ENCODE results near the gene SLC8A1. TPM values are rescaled to one million over a fixed set of nuclear protein-coding genes. Genes with fewer than 3 reads are reported as not detected.

Gene SLC8A1
- total and polyA plus RNA-seq, 9 donors = 1.3 to 19.7 (median 7.7) TPM

DNA sequence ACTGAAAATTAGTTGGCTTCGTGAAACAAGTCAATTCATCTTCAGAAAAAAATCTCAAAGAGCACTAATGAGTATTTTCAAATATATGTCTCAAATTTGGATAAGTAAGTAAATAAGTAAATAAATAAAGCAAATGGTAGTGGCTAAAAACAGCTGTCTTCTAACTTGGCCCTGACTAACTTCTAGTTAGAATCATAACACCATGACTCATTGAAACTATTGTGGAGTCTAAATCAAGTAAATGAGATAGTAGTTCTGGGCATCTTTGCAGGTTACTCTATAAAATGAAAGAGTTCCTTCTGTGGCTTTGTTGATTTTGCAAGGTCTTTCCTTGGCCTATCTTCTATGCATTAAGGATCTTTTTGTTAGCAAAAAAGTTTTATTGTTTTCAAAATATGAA lies 110.7 kb downstream of the SLC8A1 start:
- TF ChIP-seq POLR2A (IDR thresholded peaks at IDR 0.05) (no peak), EP300 (IDR thresholded peaks at IDR 0.05) (no peak)
- TF ChIP-seq, protein P1, sequence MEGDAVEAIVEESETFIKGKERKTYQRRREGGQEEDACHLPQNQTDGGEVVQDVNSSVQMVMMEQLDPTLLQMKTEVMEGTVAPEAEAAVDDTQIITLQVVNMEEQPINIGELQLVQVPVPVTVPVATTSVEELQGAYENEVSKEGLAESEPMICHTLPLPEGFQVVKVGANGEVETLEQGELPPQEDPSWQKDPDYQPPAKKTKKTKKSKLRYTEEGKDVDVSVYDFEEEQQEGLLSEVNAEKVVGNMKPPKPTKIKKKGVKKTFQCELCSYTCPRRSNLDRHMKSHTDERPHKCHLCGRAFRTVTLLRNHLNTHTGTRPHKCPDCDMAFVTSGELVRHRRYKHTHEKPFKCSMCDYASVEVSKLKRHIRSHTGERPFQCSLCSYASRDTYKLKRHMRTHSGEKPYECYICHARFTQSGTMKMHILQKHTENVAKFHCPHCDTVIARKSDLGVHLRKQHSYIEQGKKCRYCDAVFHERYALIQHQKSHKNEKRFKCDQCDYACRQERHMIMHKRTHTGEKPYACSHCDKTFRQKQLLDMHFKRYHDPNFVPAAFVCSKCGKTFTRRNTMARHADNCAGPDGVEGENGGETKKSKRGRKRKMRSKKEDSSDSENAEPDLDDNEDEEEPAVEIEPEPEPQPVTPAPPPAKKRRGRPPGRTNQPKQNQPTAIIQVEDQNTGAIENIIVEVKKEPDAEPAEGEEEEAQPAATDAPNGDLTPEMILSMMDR (IDR thresholded peaks at IDR 0.05) = no peak
- Histone ChIP-seq H3K27me3 (no peaks in the 10 kb centered on the region), H3K27ac (no peak overlapping the region), H3K4me3 (no peak overlapping the region), H3K9me3 (no peaks in the 10 kb centered on the region), H3K4me1 (ENCODE audit: insufficient read depth) (no peaks in the 10 kb centered on the region), H3K36me3 (no peaks in the 10 kb centered on the region)
- intact Hi-C loops (cut with DNase I) = no loop called here
- WGBS, 3 donors = 52 to 94% (median 86%) methylated on average over 1 of the region's 1 CpG
- DNase-seq = no peak

DNA sequence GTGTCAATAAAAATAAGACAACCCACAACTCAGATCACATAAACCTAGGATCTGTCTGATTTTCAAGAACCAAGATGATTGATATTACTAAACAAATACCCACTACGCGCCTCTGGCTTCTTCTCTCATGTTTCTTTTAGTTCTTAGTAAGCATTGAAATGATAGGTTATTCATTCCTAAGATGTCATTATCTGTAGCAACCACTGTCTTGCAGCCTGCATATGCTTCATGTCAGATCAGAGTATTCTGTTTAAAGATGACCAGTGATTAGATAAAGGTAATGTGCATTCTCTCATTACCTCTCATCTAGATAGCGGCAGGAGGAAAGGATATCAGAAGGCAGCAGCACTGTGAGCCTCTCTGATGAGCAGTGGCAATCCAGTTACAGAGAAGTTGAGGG lies 112.9 kb downstream of the SLC8A1 start:
- no peak for TF ChIP-seq EP300 (IDR thresholded peaks at IDR 0.05)
- TF ChIP-seq POLR2A (IDR thresholded peaks at IDR 0.05) = no peak
- TF ChIP-seq, protein P1 (IDR thresholded peaks at IDR 0.05) = no peak
- intact Hi-C loops (cut with DNase I) = no loop called here
- no peaks in the 10 kb centered on the region for H3K9me3 ChIP-seq
- no peak overlapping the region for H3K4me3 ChIP-seq
- H3K27me3 ChIP-seq = no peaks in the 10 kb centered on the region
- H3K36me3 ChIP-seq = no peaks in the 10 kb centered on the region
- H3K27ac ChIP-seq = no peak overlapping the region
- no peak for DNase-seq
- 85 to 98% (median 96%) methylated on average over 3 of the region's 3 CpGs for WGBS, 3 donors
- no peaks in the 10 kb centered on the region for H3K4me1 ChIP-seq (ENCODE audit: insufficient read depth)

DNA sequence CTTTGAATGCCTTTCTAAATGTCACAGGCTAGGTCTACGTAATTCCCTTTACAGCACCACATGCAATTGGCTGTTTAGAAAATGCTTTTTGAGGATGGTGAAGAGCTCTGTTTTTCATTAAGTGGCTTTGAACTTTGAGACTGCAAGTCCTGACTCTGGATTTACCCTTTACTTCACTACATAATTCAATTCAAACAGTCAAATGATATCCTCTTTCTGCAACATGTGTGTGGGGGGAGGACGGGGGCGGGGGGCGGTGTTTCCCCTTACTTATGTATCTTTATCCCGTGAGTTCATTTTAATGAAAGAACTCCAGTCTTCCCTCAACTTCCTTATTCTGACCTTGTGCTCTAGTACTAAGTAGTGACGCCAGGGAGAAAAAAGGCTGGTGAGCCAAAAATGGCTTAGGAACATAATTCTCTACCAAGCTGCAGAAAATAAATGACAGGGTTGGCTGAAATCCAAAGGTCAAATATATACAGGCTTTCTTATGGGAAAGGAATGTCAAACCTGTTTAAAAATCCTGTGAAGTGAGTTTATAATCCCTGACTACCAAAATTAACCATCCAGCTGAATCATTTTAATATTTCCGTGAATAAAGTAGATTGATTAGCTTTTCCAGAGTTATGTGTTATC lies 119.6 kb downstream of the SLC8A1 start:
- intact Hi-C loops (cut with DNase I) = no loop called here

DNA sequence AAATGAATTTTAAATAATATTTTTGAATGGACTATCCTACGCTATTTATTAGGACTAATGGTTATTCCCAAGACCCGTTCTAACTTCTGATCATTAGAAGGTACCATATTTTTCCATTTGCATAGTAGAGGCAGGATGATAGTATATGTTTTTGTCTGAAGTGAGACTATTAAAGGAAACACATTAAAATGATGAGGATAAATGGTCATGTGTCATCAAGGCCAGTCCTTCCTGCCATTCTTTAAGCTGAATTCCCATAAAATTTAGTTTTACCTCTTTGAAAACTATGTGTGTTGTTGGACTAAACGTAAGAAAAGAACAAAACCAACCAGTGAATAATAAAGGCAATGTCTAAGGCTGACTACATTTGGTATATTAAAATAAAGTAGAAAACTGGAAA lies 121.8 kb downstream of the SLC8A1 start:
- WGBS, 3 donors = 50 to 87% (median 77%) methylated on average over 3 of the region's 3 CpGs

More for the DNA sequence above, 119.6 kb downstream of the SLC8A1 start:
- 39 to 50% (median 47%) methylated on average over 7 of the region's 7 CpGs for WGBS, 3 donors
- Histone ChIP-seq H3K27ac (no peak overlapping the region), H3K4me3 (no peak overlapping the region), H3K36me3 (no peaks in the 10 kb centered on the region), H3K9me3 (no peaks in the 10 kb centered on the region), H3K27me3 (no peaks in the 10 kb centered on the region), H3K4me1 (ENCODE audit: insufficient read depth) (no peaks in the 10 kb centered on the region)
- DNase-seq = no peak
- TF ChIP-seq EP300 (IDR thresholded peaks at IDR 0.05) (no peak), POLR2A (IDR thresholded peaks at IDR 0.05) (no peak)
- TF ChIP-seq, protein P1 (IDR thresholded peaks at IDR 0.05) = no peak

DNA sequence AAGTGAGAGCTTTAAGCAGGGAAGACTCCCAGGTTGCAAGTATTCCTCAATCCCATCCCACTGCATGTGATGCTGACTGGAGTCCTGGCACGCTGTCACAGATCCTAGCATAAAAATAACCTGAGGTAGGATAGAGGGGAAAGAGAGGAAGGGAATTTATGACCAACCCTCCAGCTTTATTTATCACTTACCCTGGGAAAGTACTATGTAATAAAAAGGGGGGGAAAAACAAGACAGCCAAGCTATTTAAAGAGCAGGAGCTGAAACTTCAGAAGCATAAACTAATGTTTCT lies 122.2 kb downstream of the SLC8A1 start:
- Histone ChIP-seq H3K27ac (no peak overlapping the region), H3K4me3 (no peak overlapping the region), H3K4me1 (ENCODE audit: insufficient read depth) (no peaks in the 10 kb centered on the region), H3K27me3 (no peaks in the 10 kb centered on the region), H3K36me3 (no peaks in the 10 kb centered on the region), H3K9me3 (no peaks in the 10 kb centered on the region)
- 71 to 95% (median 73%) methylated on average over 1 of the region's 1 CpG for WGBS, 3 donors
- no peak for DNase-seq
- TF ChIP-seq POLR2A (IDR thresholded peaks at IDR 0.05) = no peak
- TF ChIP-seq, protein P1 (IDR thresholded peaks at IDR 0.05) = no peak
- no peak for TF ChIP-seq EP300 (IDR thresholded peaks at IDR 0.05)
- intact Hi-C loops (cut with DNase I) = no loop called here

More for the DNA sequence above, 121.8 kb downstream of the SLC8A1 start:
- TF ChIP-seq POLR2A (IDR thresholded peaks at IDR 0.05) = no peak
- Histone ChIP-seq H3K36me3 (no peaks in the 10 kb centered on the region), H3K9me3 (no peaks in the 10 kb centered on the region), H3K4me1 (ENCODE audit: insufficient read depth) (no peaks in the 10 kb centered on the region), H3K27ac (no peak overlapping the region), H3K4me3 (no peak overlapping the region), H3K27me3 (no peaks in the 10 kb centered on the region)
- DNase-seq = no peak
- intact Hi-C loops (cut with DNase I) = no loop called here
